GM12864 (cell line): ENCODE measurements around the gene WEE1.

Experiments
- DNase-seq: peaks from one replicate; pipeline ENCODE4 v3.0.0-alpha.2; 2011; ENCODE audit warnings: low read depth
- H3K4me3 ChIP-seq: 2 replicates; pipeline ENCODE4 v1.5.1; 2011; ENCODE audit warnings: mild to moderate bottlenecking, low read depth, low read length, control low read depth
- CTCF ChIP-seq: IDR thresholded peaks from 2 replicates; pipeline ENCODE4 v1.5.1; 2011; ENCODE audit warnings: low read depth, mild to moderate bottlenecking, moderate library complexity, low read length, control low read depth, inconsistent platforms; ENCODE audit errors: missing control alignments

Gene WEE1

GRCh38 chr11:9529334-9529650, 44.2 kb upstream of the WEE1 start:
- DNase-seq: no peak
- no peak overlapping the region for H3K4me3 ChIP-seq
- TF ChIP-seq CTCF: no peak

GRCh38 chr11:9530020-9530621, 43.3 kb upstream of the WEE1 start:
- DNase-seq: no peak
- no peak for TF ChIP-seq CTCF
- no peak overlapping the region for H3K4me3 ChIP-seq

- DNase-seq: no peak
- TF ChIP-seq CTCF: peak; percentile 10
- no peak overlapping the region for H3K4me3 ChIP-seq
These were observed 42.4 kb upstream of the WEE1 start for GRCh38 chr11:9530901-9531625.

- no peak overlapping the region for H3K4me3 ChIP-seq
- no peak for TF ChIP-seq CTCF
These were observed 40.4 kb upstream of the WEE1 start for GRCh38 chr11:9533058-9533457.

GRCh38 chr11:9533736-9534473, 39.6 kb upstream of the WEE1 start:
- no peak for TF ChIP-seq CTCF
- DNase-seq: no peak
- no peak overlapping the region for H3K4me3 ChIP-seq

More at GRCh38 chr11:9533058-9533457, 40.4 kb upstream of the WEE1 start:
- no peak for DNase-seq

- DNase-seq: peak; percentile 37
- H3K4me3 ChIP-seq: no peak overlapping the region
- peak; percentile 96 for TF ChIP-seq CTCF
These were observed 38.2 kb upstream of the WEE1 start for GRCh38 chr11:9535189-9535781.
